ENCODE results near the gene ATG101. TPM values are rescaled to one million over a fixed set of nuclear protein-coding genes. Genes with fewer than 3 reads are reported as not detected.

The ATG101 gene
- total RNA-seq, 4 donors from 2014 or later = 30.3 to 71.4 (median 61.2) TPM

- peak overlapping the region in 1 of 4 donors; percentile 71 for H3K4me3 ChIP-seq
- DNase-seq (ENCODE audit: extremely low spot score) = no peak
- no peaks in the 10 kb centered on the region for H3K9me3 ChIP-seq
- H3K27ac ChIP-seq (replicated peaks in 1 of 4) = peak overlapping the region; percentile 95 to 100 (median 98)
- 89% methylated on average over 14 of the region's 14 CpGs for WGBS
- intact Hi-C loops (cut with DNase I) = no loop called here
- H3K36me3 ChIP-seq = peaks cover 0 to 73% (median 53%) of the 10 kb centered on the region in 4 donors
- H3K27me3 ChIP-seq = no peaks in the 10 kb centered on the region
- TF ChIP-seq CTCF (IDR thresholded peaks at IDR 0.05) (no peak), POLR2AphosphoS5 (IDR thresholded peaks at IDR 0.05) (peak in 1 of 2 donors; percentile 11)
- peaks cover 35 to 73% (median 62%) of the 10 kb centered on the region in 4 donors for H3K4me1 ChIP-seq
Measured at GRCh38 chr12:52057638-52058576, 11.9 kb upstream of the ATG101 start.

DNA sequence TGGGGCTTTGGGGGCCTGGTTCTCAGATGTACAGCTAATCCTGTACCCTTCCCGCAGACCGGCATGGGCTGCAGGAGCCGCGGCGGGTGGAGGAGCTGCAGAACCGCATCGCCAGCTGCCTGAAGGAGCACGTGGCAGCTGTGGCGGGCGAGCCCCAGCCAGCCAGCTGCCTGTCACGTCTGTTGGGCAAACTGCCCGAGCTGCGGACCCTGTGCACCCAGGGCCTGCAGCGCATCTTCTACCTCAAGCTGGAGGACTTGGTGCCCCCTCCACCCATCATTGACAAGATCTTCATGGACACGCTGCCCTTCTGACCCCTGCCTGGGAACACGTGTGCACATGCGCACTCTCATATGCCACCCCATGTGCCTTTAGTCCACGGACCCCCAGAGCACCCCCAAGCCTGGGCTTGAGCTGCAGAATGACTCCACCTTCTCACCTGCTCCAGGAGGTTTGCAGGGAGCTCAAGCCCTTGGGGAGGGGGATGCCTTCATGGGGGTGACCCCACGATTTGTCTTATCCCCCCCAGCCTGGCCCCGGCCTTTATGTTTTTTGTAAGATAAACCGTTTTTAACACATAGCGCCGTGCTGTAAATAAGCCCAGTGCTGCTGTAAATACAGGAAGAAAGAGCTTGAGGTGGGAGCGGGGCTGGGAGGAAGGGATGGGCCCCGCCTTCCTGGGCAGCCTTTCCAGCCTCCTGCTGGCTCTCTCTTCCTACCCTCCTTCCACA lies 11.0 kb upstream of the ATG101 start:
- peaks cover 0 to 64% (median 53%) of the 10 kb centered on the region in 4 donors for H3K36me3 ChIP-seq
- 76% methylated on average over 18 of the region's 25 CpGs for WGBS
- TF ChIP-seq POLR2AphosphoS5 (IDR thresholded peaks at IDR 0.05) (peak; percentile 66 to 94), POLR2A (IDR thresholded peaks at IDR 0.05; ENCODE audit: low read depth) (no peak)
- H3K27ac ChIP-seq (replicated peaks in 1 of 4) = peak overlapping the region; percentile 76 to 100 (median 96)
- no peaks in the 10 kb centered on the region for H3K9me3 ChIP-seq
- H3K4me1 ChIP-seq = peaks cover 33 to 73% (median 61%) of the 10 kb centered on the region in 4 donors
- DNase-seq (ENCODE audit: extremely low spot score) = no peak
- no peak overlapping the region for H3K4me3 ChIP-seq
- intact Hi-C loops (cut with DNase I) = no loop called here
- H3K27me3 ChIP-seq = no peaks in the 10 kb centered on the region

- peaks cover 24 to 73% (median 55%) of the 10 kb centered on the region in 4 donors for H3K4me1 ChIP-seq
- H3K27me3 ChIP-seq = no peaks in the 10 kb centered on the region
- no peaks in the 10 kb centered on the region for H3K9me3 ChIP-seq
- WGBS = 63% methylated on average over 10 of the region's 12 CpGs
- peaks cover 0 to 54% (median 45%) of the 10 kb centered on the region in 4 donors for H3K36me3 ChIP-seq
- intact Hi-C loops (cut with DNase I) = no loop called here
- H3K4me3 ChIP-seq = no peak overlapping the region
- no peak for DNase-seq (ENCODE audit: extremely low spot score)
- peak overlapping the region; percentile 76 to 100 (median 96) for H3K27ac ChIP-seq (replicated peaks in 1 of 4)
- TF ChIP-seq CTCF (IDR thresholded peaks at IDR 0.05) (no peak), POLR2A (IDR thresholded peaks at IDR 0.05; ENCODE audit: low read depth) (peak; percentile 29), EP300 (IDR thresholded peaks at IDR 0.05) (no peak), POLR2AphosphoS5 (IDR thresholded peaks at IDR 0.05) (peak in 1 of 2 donors; percentile 85)
Measured at GRCh38 chr12:52059582-52060497, 9.9 kb upstream of the ATG101 start.

DNA sequence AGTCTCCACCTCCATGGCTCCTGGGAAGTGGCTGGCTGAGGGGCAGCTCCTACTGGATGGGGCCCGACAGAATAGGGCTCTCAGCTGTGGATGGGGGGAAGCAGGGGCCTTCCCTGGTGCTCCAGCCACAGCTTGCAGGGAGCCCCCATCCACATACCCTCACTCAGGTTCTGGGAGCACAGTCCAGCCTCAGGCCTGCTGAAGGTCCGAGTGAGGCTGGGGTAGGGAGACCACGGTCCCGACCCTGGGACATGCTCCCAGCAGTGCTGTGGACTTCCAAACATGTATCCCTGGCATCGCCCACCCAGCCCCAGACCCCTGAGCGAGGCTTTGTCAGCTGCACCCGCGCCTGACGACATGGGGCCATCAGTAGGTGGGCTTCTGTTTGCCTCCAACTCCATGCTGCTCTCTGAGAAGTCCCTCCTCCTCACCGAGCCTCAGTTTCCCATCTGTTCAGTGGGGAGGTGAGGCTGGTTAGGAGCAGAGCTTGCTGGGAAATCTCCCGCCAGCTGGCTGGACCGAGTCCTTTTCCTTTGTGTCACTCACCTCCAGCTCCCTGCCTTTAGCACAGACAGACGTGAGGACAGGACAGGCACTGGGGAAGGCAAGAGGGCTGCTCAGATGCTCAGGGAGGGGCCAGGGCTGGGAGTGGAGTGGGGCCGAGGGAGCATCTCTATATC lies 9.1 kb upstream of the ATG101 start:
- H3K4me1 ChIP-seq = peaks cover 20 to 65% (median 48%) of the 10 kb centered on the region in 4 donors
- H3K9me3 ChIP-seq = no peaks in the 10 kb centered on the region
- no peaks in the 10 kb centered on the region for H3K27me3 ChIP-seq
- WGBS = 74% methylated on average over 8 of the region's 14 CpGs
- H3K27ac ChIP-seq (replicated peaks in 1 of 4) = peak overlapping the region; percentile 76 to 100 (median 96)
- TF ChIP-seq EP300 (IDR thresholded peaks at IDR 0.05) = no peak
- no peak for TF ChIP-seq POLR2A (IDR thresholded peaks at IDR 0.05; ENCODE audit: low read depth)
- no peak for TF ChIP-seq CTCF (IDR thresholded peaks at IDR 0.05)
- no peak for TF ChIP-seq POLR2AphosphoS5 (IDR thresholded peaks at IDR 0.05)
- H3K36me3 ChIP-seq = peaks cover 0 to 46% (median 37%) of the 10 kb centered on the region in 4 donors
- no peak for DNase-seq (ENCODE audit: extremely low spot score)
- H3K4me3 ChIP-seq = no peak overlapping the region
- intact Hi-C loops (cut with DNase I) = no loop called here

All from esophagus muscularis mucosa (tissue), 4 donors.